DOHH2 (cell line): ENCODE measurements around the gene CYLD.

Experiments
- EZH2phosphoT487 ChIP-seq: fragments of 200-600 bp; sonication (generic); IDR thresholded peaks from 2 replicates; pipeline ENCODE4 v1.6.1; 2017; ENCODE audit warnings: borderline replicate concordance, mild to moderate bottlenecking, antibody characterized with exemption, low read length, moderate library complexity, mixed read lengths
- TF ChIP-seq, protein P1 (sequence below): fragments of 200-600 bp; sonication (generic); IDR thresholded peaks from one replicate; pipeline ENCODE4 v1.5.1; 2014; ENCODE audit warnings: antibody characterized with exemption, mild to moderate bottlenecking, low read depth, low read length; ENCODE audit not compliant: poor library complexity, severe bottlenecking

GRCh38 chr16:50767197-50767596 is 25.3 kb downstream of the CYLD start:
- TF ChIP-seq, protein P1, sequence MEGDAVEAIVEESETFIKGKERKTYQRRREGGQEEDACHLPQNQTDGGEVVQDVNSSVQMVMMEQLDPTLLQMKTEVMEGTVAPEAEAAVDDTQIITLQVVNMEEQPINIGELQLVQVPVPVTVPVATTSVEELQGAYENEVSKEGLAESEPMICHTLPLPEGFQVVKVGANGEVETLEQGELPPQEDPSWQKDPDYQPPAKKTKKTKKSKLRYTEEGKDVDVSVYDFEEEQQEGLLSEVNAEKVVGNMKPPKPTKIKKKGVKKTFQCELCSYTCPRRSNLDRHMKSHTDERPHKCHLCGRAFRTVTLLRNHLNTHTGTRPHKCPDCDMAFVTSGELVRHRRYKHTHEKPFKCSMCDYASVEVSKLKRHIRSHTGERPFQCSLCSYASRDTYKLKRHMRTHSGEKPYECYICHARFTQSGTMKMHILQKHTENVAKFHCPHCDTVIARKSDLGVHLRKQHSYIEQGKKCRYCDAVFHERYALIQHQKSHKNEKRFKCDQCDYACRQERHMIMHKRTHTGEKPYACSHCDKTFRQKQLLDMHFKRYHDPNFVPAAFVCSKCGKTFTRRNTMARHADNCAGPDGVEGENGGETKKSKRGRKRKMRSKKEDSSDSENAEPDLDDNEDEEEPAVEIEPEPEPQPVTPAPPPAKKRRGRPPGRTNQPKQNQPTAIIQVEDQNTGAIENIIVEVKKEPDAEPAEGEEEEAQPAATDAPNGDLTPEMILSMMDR, result no peak
- TF ChIP-seq EZH2phosphoT487, result no peak
